T-helper 1 cell treated with Interleukin-12 subunit alpha and Interleukin-12 subunit beta and Interleukin-4 antibody, amounts not matched to agents 30 μg/mL and 1 μg/mL, for 36 hours (primary cell): ENCODE data around the gene MBOAT2.

ENCODE experiments used
- H3K27ac Mint-ChIP-seq: one replicate; pipeline ENCODE4 v1.8.0; 2021; ENCODE audit warnings: mild to moderate bottlenecking, mixed read lengths
- H3K27me3 Mint-ChIP-seq: one replicate; pipeline ENCODE4 v1.8.0; 2021; ENCODE audit warnings: low read depth, mixed read lengths
- H3K36me3 Mint-ChIP-seq: one replicate; pipeline ENCODE4 v1.8.0; 2021; ENCODE audit warnings: low read depth, mixed read lengths
- H3K4me1 Mint-ChIP-seq: one replicate; pipeline ENCODE4 v1.8.0; 2021; ENCODE audit warnings: low read depth, mixed read lengths
- H3K4me3 Mint-ChIP-seq: one replicate; pipeline ENCODE4 v1.8.0; 2021; ENCODE audit warnings: mild to moderate bottlenecking, moderate library complexity, mixed read lengths
- H3K9me3 Mint-ChIP-seq: one replicate; pipeline ENCODE4 v1.8.0; 2021; ENCODE audit warnings: mixed read lengths

MBOAT2 gene

DNA sequence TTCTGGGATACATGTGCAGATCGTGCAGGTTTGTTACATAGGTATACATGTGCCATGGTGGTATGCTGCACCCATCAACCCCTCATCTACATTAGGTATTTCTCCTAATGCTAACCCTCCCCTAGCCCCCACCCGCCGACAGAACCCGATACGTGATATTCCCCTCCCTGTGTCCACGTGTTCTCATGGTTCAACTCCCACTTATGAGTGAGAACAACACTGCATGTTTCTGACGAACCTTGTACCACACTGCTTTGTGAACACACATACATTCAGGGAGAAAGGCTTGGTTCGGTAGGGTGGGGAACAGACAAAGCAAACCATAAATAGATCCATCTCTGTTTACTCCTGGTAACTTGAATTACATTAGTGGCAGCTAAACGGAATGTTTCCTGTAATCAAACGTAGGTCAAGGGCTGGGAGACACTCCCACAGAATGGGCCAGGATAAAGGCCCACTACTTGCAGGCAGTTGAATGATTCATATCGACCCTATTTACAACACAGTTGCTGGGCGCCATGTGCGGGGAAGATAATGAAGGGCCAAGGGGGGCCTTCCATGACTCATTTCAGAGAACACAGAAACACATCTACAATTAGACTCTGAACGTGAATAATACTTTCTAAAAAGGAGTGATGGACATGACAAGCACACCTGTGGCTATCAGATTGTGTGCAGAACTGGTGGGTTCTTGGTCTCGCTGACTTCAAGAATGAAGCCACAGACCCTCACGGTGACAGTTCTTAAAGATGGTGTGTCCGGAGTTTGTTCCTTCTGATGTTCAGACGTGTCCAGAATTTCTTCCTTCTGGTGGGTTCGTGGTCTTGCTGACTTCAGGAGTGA is 109.3 kb downstream of the MBOAT2 start:
- H3K27ac Mint-ChIP-seq = no peak overlapping the region
- H3K9me3 Mint-ChIP-seq = no peaks in the 10 kb centered on the region
- H3K27me3 Mint-ChIP-seq = no peaks in the 10 kb centered on the region
- peaks cover 2% of the 10 kb centered on the region for H3K36me3 Mint-ChIP-seq
- no peak overlapping the region for H3K4me3 Mint-ChIP-seq
- H3K4me1 Mint-ChIP-seq = no peaks in the 10 kb centered on the region

DNA sequence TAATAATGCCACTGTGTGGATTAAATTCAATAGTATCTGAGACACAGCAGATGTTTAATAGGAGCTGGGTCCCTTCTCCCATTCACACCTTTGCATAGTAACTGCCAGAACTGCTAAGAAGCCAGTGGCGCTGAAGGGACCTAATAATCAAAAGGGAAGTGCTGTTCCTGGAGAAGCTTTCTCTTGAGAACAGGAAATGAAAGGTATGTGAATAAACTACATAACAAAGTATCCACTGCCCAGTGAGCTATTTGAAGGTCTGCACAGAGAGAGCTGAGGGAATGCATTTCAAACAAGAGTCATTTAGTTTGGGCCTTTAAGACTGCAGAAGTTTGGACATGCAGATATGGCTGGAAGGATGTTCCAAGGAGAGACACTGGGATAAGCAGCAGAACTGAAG is 110.0 kb downstream of the MBOAT2 start:
- Mint-ChIP-seq H3K27ac (no peak overlapping the region), H3K36me3 (peaks cover 2% of the 10 kb centered on the region), H3K9me3 (no peaks in the 10 kb centered on the region), H3K4me3 (no peak overlapping the region), H3K4me1 (no peaks in the 10 kb centered on the region), H3K27me3 (no peaks in the 10 kb centered on the region)

DNA sequence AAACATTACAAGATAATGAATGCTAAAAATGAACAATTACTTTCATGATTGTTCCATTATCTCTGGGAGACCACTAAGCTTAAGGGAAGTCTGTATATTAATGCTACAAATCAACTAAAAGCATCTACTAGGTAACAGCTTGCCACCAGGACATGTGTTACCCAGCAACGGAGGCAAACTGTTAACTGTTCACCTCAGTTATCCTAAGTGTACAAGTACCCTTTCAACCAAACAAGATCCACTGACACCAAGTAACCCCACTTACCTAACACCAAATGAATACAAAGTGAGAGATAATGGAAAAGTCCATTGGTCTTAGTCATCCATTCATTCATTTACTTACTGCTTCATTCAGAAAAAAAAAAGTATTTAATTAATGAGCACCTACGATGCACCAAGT is 111.4 kb downstream of the MBOAT2 start:
- Mint-ChIP-seq H3K36me3 (peaks cover 2% of the 10 kb centered on the region), H3K4me3 (no peak overlapping the region), H3K4me1 (no peaks in the 10 kb centered on the region), H3K27ac (no peak overlapping the region), H3K9me3 (no peaks in the 10 kb centered on the region), H3K27me3 (no peaks in the 10 kb centered on the region)

DNA sequence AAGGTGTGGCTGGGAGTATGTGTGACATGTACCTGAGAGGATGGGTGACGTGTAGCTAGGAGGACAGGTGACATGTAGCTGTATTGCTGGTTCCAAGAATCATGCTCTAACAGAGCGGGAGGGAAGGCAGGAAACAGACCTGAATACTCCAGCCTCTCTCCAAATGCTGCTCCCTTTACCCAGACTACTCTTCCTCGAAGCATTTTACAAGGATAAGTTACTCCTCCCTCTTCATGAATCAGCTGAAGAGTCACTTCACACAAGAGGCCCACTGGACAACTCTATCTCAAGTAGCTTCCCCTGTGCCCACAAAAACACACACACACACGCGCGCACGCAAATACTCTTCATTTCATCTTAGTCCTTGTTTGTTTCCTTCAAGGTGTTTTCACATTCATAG is 113.5 kb downstream of the MBOAT2 start:
- Mint-ChIP-seq H3K4me3 (no peak overlapping the region), H3K36me3 (peaks cover 2% of the 10 kb centered on the region), H3K27ac (no peak overlapping the region), H3K9me3 (no peaks in the 10 kb centered on the region), H3K27me3 (no peaks in the 10 kb centered on the region), H3K4me1 (peaks cover 2% of the 10 kb centered on the region)

DNA sequence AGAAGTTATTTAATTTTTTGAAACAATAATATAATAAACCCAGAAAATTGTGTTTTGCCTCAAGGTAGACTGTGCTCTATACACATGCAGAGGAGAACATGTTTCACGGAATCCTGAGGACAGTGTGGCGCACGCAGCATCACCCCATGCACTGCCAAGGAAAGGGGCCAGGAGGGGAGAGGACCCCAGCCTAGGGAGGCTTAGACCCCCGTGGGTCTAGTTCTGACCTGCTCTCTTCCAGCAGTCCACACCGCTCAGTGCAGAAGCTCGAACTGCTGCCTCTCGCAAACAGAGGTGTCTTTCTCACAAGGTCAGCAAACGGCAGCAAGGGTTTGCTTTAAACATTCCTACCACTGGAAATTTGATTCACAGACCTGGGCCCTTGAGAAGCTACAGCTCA is 114.5 kb downstream of the MBOAT2 start:
- Mint-ChIP-seq H3K27me3 (no peaks in the 10 kb centered on the region), H3K4me3 (no peak overlapping the region), H3K36me3 (no peaks in the 10 kb centered on the region), H3K27ac (no peak overlapping the region), H3K4me1 (peaks cover 2% of the 10 kb centered on the region), H3K9me3 (no peaks in the 10 kb centered on the region)

DNA sequence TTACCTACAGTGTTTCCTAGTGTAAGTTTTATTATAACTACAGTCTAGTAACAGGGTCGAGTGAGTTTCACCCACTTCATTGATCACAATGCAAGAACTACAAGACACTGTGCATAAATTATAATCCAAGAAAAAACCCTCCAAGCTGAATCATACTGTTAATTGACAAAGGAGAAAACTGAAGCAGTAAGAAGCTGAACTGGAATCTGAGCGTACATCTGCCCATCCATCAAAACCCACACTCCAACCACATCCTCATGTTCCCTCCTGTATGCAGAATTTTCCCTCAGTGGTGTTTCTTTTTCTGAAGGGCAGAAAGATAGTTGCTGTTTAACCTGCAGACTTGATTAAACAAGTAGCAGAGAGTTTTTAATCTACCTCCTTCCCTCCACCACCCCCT is 116.6 kb downstream of the MBOAT2 start:
- Mint-ChIP-seq H3K27me3 (no peaks in the 10 kb centered on the region), H3K36me3 (no peaks in the 10 kb centered on the region), H3K4me1 (peaks cover 2% of the 10 kb centered on the region), H3K4me3 (no peak overlapping the region), H3K27ac (no peak overlapping the region), H3K9me3 (no peaks in the 10 kb centered on the region)

DNA sequence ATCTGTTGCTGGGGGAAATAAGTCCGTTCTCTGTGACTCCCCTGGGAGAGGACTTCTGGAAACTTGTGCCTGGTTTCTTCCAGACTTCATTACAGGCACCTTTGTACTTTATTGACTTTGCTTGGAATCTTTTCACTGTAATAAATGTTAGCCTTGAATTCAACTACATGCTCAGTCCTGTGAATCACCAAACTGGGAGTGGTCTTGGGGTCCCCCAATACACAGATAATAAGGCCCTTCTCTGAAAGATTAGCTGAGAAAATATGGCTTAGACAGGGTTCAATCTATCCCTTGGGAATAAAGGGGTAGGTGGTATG is 117.3 kb downstream of the MBOAT2 start:
- Mint-ChIP-seq H3K27me3 (no peaks in the 10 kb centered on the region), H3K9me3 (no peaks in the 10 kb centered on the region), H3K36me3 (no peaks in the 10 kb centered on the region), H3K27ac (no peak overlapping the region), H3K4me3 (no peak overlapping the region), H3K4me1 (peaks cover 2% of the 10 kb centered on the region)

DNA sequence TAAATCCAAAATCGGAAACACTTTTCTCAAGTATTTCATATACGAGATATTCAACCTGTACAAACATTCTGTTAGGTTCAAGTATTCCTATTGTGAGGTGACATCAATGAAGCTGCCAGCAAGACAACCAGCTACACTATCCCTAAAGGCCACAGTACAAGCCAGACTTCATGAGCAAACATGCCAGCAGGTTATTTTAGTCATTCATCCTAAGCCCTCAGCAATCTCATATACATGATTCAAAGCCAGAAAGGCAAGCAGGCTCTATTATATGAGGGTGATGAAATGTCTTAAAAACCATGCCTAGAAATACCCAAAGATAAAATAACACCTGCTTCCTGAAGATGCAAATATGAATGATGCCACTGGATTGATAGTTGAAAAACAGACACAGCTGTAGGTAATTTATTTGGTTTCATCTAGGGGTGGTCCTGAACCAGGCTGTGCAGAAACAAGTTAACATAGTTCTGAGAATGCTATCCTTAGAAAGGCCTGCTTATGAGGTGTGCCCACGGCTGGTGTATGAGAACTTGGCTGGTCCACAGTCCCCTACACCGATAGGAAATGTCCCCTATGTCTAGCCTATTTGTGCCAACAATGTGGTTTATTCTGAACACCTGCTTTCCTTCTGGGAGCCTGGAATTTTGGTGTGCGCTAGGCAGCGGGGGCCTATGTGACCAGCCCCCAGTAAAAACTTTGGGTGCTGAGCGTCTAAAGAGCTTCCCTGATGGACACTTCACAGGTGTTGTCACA is 117.9 kb downstream of the MBOAT2 start:
- Mint-ChIP-seq H3K27ac (no peak overlapping the region), H3K27me3 (no peaks in the 10 kb centered on the region), H3K4me3 (no peak overlapping the region), H3K4me1 (peaks cover 2% of the 10 kb centered on the region), H3K36me3 (no peaks in the 10 kb centered on the region), H3K9me3 (no peaks in the 10 kb centered on the region)

DNA sequence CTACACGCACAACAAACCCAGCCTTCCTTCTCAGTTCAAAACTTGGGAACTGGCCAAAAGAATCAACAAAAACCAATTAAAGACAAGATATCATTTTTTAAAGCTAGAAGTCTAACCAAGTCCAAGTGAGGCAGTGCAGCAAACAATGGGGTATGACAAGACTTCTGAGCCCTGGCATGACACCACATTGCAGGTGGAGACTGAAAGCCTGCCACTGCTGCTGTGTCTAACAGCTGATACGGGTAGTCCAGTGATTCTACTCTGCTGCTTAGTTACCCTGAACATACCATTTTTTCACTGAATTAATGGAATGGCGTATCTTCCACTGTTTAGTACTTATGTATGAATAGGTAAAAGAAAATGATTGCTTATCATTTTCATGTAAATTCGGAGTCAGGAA is 118.7 kb downstream of the MBOAT2 start:
- no peaks in the 10 kb centered on the region for H3K9me3 Mint-ChIP-seq
- H3K4me3 Mint-ChIP-seq = no peak overlapping the region
- peaks cover 2% of the 10 kb centered on the region for H3K4me1 Mint-ChIP-seq
- no peaks in the 10 kb centered on the region for H3K27me3 Mint-ChIP-seq
- H3K36me3 Mint-ChIP-seq = no peaks in the 10 kb centered on the region
- no peak overlapping the region for H3K27ac Mint-ChIP-seq

DNA sequence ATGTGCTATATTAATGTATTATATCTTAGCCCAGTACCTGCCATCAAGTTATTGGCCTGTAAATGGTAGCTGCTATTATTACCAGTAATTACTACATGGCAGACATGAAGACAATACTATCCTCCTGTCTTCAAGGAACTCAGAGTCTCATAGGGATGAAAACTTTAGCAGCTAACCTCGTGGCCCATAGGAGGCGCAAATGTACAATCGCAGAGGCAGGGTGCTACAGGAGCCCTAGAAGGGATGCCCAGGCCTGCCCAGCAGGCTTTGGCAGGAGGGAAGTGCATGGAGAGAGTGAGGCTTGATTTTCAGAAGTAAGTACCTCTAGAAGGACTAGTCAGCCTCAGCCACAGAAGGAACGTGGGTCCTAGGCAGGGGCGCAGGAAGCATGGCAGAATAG is 121.4 kb downstream of the MBOAT2 start:
- peaks cover 2% of the 10 kb centered on the region for H3K4me1 Mint-ChIP-seq

DNA sequence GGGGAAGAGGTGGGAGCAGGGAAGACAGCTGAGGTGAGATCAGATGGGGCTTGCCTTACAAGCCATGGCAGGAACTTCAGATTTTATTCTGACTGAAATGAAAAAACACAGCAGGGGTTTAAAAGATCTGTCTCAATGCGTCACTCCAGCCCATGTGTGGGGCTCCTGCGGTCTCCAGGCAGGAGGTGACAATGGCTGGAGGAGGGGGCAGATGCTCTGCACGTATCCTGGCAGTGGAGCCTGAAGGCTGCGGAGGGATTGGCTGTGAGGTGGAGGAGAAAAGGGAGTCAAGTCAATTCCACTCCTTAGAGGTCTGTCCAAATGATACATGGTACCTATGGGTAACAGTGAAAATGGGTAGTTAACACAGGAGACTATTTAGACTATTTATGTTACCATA is 125.6 kb downstream of the MBOAT2 start:
- Mint-ChIP-seq H3K27ac (no peak overlapping the region), H3K4me3 (no peak overlapping the region), H3K9me3 (no peaks in the 10 kb centered on the region), H3K4me1 (peaks cover 2% of the 10 kb centered on the region), H3K27me3 (peaks cover 6% of the 10 kb centered on the region), H3K36me3 (no peaks in the 10 kb centered on the region)

More for the DNA sequence above, 121.4 kb downstream of the MBOAT2 start:
- H3K36me3 Mint-ChIP-seq = no peaks in the 10 kb centered on the region
- no peaks in the 10 kb centered on the region for H3K9me3 Mint-ChIP-seq
- H3K4me3 Mint-ChIP-seq = no peak overlapping the region
- no peak overlapping the region for H3K27ac Mint-ChIP-seq
- no peaks in the 10 kb centered on the region for H3K27me3 Mint-ChIP-seq

DNA sequence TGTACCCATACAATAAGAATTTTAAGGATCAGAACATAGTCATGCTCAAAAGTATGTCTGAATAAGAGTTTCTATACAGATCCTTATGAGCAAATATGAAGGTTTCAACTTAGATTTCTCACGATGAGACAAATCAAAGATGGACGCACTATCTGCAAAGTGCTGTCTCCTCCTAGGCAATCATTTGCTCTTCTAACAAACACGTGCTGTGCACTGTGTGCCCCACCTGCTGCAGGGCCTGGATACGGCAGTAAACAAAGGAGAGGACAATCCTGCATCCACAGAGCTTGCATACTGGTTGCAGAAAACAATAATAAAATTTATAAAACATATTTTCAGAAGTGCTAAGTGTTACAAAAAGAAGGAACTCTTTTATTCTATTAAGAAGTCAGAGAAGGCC is 126.2 kb downstream of the MBOAT2 start:
- Mint-ChIP-seq H3K4me3 (no peak overlapping the region), H3K9me3 (no peaks in the 10 kb centered on the region), H3K27me3 (peaks cover 6% of the 10 kb centered on the region), H3K36me3 (no peaks in the 10 kb centered on the region), H3K4me1 (peaks cover 2% of the 10 kb centered on the region), H3K27ac (no peak overlapping the region)

DNA sequence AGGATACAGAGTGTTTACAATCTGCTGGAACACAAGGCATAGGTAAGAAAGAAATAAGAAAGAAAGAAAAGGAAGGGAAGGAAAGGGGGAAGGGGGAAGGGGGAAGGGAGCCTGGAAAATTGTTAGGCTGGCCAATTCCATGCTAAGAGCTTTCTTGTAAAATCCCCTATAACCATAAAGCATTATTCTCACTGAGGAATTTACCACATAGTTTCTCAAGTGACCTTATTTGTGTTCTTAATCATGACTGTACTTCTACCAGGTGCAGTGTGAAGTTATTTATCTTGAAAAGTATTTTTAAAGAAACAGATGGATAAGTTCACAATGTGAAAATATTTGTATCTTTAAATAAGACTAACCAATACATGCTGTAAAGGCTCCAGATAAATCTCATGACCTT is 126.9 kb downstream of the MBOAT2 start:
- Mint-ChIP-seq H3K9me3 (no peaks in the 10 kb centered on the region), H3K36me3 (no peaks in the 10 kb centered on the region), H3K4me1 (peaks cover 2% of the 10 kb centered on the region), H3K27ac (no peak overlapping the region), H3K27me3 (peaks cover 6% of the 10 kb centered on the region), H3K4me3 (no peak overlapping the region)

DNA sequence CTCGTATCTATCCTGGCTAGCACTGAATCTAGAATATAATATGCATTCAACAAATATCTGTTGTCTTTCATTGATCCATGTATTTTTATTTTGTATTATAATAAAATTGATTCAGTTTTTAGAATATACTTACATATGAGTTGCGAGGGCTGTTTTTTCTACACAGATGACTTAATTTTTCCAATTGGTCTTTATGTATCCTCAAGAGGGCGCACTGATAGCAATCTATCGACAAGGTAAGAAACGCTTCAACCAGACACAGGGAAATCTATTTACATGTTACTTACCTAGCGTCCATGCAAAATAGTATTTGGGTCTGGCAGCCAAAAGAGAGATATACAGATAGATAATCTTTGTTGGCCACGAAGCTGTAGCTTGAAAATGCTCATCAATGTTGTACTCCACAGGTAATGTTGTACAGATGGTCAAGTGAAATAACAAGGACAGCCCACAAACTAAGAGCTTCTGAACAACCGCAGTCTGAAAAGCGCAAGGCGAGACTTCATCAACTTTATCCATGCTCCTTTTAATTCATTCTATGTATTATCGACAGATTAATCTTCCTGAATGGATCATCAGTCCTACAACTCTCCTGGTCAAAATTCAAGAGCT is 130.6 kb downstream of the MBOAT2 start:
- no peak overlapping the region for H3K4me3 Mint-ChIP-seq
- peaks cover 6% of the 10 kb centered on the region for H3K27me3 Mint-ChIP-seq
- no peak overlapping the region for H3K27ac Mint-ChIP-seq
- peaks cover 2% of the 10 kb centered on the region for H3K4me1 Mint-ChIP-seq
- H3K36me3 Mint-ChIP-seq = no peaks in the 10 kb centered on the region
- H3K9me3 Mint-ChIP-seq = no peaks in the 10 kb centered on the region

DNA sequence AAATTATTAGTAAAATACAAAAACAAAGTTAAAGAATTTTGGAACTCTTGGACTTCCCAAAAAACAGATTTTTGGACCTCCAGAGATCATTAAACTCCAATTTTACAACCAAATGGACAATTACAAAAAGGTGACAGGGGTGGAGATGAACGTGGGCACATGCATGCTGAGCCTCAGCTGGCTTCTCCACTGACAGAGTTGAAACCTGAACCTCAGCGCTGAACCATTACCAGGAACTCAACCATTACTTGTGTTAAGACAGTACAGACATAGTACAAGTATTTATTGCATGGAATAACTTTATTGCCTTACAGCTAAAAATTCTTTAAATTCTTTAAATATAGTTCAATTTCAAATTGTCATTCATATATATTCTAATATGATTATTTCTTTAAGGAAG is 133.0 kb downstream of the MBOAT2 start:
- Mint-ChIP-seq H3K27ac (no peak overlapping the region), H3K36me3 (no peaks in the 10 kb centered on the region), H3K4me3 (no peak overlapping the region)

More for the DNA sequence above, 133.0 kb downstream of the MBOAT2 start:
- Mint-ChIP-seq H3K27me3 (peaks cover 6% of the 10 kb centered on the region), H3K9me3 (no peaks in the 10 kb centered on the region), H3K4me1 (peaks cover 2% of the 10 kb centered on the region)
